ENCODE data around the gene FBXW7.

The FBXW7 gene

DNA sequence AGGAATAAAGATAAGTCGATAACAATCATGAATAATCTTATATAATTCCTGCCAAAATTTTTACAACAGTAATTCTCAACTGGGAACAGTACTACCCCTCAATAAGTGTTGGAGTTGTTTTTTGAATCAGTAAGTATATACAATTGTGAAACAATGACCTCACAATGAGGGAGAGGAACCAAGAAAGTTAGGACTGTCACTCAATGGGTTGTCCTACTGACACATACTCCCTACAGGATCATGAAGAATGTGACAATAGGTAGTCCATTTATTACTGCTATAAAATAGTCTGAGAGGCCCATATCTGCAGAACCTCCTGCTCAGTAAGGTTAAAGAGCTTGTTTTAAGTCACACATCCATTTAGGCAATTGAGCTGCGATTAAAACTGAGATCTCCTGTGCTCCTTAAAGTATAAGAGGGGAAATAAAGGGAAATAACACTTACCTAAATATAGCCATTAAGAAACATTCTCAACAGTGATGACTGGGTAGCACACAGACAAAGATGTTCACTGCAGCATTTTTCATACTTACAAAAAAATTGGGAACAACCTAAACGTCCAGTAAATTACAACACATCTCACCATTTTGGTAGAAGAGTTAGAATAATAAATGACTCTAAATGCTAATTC is 26.2 kb downstream of the FBXW7 start:
- DNase-seq: no peak

DNA sequence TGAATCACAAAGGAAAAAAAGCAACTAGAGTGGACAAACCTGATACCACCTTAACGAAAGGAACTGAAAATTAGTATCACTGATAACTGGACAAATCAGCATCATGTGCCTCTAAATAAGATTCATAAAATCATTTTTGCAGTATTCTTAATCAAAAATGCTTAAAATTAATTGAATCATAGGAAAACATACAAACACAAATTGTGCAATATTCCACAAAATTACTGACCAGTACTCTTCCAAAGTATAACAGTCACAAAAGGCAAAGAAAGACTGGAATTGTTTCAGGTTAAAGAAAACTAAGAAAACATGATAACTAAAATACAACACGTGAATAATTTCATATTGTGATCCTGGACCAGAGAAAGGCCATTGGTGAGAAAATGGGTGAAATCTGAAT is 27.1 kb downstream of the FBXW7 start:
- DNase-seq: no peak

DNA sequence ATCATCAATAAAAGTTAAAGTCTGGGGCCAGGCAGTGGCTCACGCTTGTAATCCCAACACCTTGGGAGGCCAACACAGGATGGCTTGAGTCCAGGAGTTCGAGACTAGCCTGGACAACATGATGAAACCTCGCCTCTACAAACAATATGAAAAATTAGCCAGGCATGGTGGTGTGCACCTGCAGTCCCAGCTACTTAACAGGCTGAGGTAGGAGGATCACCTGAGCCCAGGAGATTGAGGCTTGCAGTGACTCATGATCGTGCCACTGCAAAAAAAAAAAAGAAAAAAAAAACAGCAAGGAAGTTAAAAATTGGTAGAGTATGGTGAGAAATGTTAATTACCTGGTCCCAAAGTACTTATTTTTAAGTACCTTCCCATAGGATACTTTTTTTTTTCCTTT is 27.5 kb downstream of the FBXW7 start:
- no peak for DNase-seq

DNA sequence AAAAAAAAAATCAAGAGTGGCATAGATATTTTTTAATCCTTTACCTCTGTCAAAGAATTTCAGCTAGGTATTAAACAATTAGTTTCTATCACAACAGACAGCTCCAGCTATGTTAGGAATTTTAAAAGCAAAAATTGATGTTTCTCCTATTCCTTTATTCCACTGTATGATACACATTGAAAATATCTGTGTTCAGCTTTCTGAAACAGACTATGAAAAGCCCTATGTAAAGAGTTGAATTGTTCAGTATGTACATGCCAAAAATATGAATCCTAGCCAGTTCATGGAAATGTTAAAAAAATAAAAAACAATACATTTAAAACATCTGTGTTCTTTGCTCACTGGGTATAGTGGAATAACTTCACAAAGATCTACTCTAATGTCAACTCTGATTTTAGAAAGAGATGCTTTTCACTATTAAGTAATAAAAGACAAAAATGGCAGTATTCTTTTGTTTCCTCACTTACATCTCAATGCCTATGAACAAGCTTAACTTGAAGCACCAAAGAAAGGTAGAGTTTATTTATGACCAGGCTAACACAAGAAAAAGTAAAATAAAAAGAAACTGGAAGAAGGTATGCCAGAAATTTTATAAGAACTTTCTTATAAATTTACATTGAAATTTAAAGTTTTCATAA is 32.1 kb downstream of the FBXW7 start:
- no peak for DNase-seq

DNA sequence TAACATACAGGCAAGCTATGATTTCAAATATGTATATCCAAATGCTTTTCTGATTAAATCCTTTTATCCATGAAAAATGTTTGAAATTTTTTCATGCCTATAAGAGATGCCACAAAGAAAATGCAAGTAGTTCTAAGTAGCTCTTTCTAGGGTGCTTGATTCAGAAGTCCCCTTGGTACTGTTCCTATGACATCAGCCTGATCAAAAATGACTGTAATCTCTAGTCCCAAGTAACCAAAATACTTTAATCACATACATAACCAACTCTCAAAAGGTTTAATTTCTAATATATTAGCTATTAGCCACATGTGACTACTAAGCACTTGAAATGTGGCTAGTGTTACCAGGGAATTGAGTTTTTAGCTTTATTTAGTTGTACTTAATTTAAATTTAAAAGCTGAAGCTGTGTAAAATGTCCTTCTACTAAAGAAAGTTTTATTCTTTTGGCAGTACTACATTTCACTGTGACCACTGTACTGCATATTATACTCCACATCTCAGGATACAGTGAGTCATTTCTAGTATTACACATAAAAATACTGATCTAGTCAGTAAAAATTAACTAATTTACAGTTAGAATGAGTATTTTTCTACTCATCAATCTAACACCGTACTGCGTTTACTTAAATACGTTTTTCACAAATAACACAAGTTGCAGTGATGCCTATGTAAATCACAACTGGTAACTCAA is 33.9 kb downstream of the FBXW7 start:
- DNase-seq: no peak

DNA sequence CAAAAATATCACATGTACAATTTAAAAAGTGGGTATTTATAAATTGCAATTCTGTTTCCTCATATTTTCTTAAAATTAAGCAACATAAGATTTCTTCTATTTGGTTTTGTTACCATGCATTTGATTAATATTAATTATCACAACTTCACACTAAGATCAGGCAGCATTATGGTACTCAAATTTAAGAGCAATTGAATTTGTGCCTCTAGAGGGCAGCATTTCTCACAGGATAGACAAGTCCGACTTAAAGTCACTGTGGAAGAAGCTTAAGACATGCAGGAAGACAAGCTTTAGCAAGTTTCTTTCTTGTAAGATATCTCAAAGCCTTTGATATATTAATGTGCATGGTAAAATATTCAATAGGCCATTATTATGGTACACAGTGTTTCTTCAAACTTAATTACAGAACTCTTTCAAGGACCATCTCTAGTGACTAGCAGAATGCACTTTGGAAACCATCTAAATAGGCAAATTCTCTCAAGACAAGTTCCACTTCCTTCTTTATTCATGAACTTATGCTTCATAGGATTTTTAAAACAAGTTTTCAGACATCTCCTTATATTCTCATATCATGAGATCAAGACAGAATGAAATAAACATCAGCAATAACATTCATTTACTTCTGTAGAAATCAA is 35.0 kb downstream of the FBXW7 start:
- peak; percentile 55 for DNase-seq

DNA sequence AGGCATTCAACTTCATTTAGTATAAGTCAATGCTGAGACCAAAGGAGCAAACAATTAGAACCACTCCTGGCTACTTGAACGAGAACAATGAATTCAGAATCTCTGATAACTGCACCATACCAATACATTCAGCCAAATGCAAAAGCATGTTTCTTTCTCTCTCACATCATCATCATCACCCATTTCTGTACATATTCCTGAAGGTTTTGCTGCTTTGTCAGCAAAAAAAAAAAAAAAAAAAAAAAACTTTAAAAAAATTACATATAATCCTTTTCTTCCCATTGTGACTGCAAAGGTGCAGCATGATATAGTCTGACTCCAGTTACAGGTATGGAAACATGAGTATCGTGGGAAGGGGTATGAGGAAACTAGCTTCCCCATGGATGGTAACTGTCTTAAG is 35.6 kb downstream of the FBXW7 start:
- DNase-seq: no peak

DNA sequence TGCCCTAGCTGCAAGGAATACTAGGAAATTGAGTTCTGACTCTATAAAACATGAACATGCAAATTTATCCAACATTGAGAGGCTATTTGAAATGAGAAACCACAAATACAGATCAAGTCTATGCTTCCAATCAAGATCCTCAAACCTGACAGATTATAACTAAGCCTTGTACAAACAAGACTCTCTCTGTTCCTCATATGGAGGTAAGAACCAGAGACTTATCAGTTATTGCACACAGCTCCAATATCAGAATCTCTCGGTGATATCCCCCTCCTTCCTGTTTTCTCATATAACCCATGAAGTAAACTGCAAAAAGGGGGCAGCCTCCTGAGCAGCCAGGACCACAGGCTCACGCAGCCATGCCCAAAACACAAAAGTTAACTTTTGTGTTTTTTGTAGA is 36.5 kb downstream of the FBXW7 start:
- no peak for DNase-seq

DNA sequence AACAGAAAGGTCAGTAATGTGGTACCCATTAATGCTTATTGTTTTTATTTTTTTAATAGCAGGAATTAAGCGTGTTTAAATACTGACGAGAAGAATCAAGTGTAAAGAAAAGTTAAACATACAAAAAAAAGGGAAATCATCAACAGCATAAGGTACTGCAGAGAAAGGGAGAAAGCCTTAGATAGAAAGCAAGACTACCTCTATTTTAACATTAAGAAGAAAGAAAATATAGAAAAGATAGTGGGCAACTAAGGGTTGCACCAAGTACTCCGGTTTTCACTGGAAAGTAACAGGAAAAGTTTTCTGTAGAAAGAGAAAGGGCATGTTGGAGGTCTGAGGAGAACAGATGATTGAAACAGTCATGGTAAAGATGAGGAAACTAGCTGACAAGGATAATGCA is 41.9 kb downstream of the FBXW7 start:
- DNase-seq: no peak

DNA sequence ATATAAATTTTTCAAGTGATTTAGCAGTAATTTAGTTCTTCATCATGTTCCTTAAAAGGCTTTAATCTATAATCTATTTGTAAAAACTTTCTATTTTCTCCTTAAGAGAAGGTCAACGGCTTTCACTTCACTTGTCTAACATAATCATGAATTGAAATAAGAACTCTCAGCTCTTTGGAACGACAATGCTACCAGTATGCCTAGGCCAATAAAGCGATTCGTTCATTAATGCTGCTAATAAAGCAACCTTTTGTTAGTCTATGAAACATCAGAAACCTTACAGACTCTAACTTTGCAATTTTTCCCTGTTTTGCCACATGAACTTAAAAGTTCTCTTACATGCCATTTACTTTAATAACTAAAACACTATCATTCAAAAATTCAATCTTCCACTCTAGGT is 47.6 kb downstream of the FBXW7 start:
- DNase-seq: no peak

DNA sequence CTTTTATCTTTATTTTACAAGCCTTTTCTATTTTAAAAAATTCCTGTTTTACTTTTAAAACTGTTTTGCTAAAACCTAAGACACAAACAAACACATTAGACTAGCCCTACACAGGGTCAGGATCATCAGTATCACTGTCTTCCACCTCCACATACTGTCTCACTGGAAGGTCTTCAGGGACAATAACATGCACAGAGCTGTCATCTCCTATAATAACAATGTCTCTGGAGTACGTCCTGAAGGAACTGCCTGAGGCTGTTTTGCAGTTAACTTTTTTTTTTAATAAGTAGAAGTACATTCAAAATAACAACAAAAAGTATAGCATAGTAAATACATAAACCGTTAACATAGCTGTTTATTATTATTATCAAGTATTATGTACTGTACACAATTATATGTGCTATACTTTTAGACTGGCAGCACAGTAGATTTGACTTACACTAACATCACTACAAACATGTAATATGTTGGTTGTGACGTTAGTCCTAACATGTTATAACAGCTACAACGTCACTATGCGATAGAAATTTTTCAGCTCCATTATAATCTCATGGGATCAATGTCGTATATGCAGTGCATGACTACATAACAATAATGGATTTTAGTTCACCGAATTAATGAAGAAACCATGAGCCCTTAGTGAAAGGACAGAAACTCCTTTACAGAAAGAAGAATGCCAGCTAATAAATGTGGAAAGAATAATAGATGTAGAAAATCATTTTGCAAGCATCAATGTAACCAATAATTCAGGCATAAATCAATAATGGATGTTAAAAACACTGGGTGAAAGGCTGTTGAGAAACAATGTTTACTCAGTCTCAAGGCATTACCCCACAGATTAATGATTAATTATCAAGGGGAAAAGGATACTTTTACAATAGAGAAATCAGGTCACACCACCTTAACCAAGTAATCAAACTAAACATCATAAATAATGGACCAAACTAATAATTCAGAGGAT is 49.2 kb downstream of the FBXW7 start:
- no peak for DNase-seq

DNA sequence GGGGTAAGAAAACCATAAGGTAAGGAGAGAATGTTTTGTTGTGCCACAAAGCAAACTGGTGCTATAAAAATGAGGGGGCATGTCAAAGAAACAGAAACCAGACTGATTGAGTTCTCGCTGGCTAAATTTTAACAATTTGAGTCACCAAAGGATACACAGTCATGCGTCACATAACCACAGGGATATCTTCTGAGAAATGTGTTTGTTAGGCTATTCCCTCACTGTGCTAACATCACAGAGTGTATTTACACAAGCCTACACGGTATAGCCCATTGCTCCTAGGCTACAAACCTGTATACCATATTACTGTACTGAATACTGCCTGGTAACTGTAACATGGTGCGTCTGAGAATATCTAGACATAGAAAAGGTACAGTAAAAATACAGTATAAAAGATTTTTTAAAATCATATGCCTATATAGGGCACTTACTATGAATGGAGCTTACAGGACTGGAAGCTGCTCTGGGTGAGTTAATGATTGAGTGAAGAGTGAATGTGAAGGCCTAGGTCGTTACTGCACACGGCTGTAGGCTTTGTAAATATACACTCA is 50.1 kb downstream of the FBXW7 start:
- peak; percentile 5 for DNase-seq

DNA sequence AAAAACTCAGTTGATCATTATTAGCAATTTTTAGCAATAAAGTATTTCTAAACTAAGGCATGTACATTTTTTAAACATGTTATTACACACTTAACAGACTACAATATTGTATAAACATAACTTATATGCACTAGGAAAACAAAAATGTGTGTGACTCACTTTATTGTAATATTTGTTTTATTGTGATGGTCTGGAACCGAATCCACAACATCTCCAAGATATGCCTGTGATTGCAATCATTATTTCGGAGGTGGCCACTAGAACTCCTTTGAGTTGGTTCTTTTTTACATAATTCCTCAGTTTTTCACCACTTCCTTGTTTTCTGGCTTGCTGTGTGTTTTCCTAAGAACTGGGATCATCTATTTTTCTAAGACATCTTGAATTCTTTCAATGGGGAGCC is 53.7 kb downstream of the FBXW7 start:
- DNase-seq: no peak

DNA sequence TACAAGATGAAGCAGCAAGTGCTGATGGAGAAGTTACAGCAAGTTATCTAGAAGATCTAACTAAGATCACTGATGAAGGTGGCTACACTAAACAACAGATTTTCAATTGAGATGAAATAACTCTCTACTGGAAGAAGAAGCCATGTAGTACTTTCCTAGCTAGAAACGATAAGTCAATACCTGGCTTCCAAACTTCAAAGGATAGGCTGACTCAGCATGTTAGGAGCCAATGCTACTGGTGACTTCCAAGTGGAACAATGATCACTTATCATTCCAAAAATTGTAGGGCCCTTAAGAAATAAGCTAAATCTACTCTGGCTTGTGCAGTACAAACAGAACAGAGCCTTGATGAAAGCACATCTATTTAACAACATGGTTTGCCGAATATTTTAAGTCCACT is 55.0 kb downstream of the FBXW7 start:
- DNase-seq: no peak

DNA sequence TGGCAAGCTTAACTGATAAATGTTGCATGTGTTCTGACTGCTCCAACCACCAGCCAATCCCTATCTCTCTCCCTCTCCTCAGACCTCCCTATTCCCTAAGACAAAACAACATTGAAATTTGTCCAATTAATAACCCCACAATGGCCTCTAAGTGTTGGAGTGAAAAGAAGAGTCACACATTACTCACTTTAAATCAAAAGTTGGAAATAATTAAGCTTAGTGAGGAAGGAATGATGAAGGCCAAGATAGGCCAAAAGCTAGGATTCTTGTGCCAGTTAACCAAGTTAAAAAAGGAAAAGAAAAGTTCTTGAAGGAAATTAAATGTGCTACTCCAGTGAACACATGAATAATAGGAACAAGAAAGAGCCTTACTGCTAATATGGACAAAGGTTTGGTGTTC is 55.6 kb downstream of the FBXW7 start:
- no peak for DNase-seq

DNA sequence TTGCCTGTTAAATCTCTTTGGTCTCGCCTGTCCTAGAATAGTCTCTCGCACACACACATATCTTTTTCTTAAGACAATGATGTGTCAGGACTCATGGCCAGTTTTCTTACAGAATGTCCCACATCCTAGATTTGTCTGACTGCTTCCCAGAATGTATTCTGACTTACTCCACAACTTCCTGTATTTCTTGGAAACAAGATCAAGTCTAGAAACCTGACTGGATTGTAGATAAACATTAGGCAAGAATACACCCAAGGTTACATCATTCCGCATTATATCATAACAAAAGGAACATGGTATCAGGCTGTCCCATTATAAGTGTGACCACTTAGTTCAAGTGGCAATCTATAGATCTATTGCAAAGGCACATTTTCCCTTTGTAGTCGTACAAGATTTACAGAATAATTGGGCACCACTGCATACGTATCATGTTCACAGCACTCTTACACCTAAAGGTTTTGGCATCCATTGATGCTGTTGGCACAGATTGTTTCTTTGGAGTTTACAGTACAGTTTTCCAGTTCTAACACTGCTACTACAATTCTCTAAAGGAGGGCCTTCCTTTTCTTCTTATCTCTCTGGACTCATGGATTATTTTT is 56.4 kb downstream of the FBXW7 start:
- DNase-seq: no peak

DNA sequence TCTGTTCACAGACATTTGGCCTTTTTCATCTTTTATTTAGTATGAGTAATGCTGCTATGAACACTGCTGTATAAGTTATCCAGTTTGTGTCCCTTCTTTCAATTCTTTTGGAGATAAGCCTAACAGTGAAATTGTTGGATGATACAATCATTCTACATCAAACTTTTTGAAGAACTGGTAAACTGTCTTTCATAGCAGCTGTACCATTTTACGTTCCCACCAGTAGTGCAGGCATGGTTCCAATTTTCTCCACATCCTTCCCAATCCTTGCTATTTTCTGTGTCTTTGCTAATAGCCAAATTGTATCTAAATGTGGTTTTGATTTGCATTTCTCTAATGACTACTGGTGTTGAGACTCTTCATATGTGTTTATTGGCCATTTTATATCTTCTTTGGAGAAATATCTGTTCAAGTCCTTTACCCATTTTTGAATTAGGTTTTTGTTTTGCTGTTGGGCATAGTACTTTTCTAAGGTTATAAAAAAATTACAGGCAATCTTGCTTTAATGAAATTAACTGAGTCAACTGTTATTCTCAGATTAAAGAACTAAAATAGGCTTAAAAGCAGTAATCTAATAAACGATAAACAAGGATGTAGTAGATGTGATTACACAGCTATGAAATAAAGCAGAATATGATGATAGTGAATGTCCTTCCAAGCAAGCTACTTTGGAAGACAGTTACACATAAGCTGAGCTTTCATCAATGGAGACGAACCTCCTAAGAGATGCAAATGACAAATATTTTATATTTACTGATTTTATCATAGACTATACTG is 57.2 kb downstream of the FBXW7 start:
- DNase-seq: no peak

DNA sequence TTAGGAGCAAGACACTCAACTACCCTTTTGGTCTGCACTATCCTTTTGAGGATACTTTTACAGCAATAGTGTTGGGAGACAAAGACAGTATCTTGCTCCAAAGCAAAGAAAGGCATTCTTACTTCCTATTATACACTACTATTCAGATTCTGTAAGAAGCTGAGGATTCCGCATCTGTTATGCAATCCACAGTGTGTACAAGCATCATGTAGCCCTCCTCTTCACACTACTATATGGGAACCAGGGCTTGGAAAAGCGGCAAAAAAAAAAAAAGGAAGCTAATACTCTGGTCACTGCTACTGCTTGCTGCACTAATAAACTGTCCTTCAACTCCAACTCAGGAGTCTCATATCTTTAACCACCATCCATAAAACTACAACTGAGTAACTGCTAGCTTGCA is 59.1 kb downstream of the FBXW7 start:
- no peak for DNase-seq

DNA sequence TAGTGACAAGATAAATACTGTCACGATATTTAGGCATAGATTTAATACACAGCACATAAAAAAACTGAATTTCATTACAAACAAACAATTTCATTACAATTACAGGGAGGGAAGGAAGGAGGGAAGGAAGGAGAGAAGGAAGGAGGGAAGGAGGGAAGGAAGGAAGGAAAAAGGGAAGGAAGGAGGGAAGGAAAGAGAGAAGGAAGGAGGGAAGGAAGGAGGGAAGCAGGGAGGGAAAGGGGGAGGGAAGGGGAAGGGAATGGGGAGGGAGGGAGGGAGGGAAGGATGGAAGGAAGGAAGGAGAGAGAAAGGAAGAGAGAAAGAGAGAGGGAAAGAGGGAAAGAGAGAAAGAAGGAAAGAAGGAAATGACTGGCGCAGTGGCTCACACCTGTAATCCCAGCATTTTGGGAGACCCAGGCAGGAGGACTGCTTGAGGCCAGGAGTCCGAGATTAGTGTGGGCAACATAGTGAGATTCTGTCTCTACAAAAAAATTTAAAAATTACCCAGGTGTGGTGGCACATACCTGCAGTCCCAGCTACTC is 64.6 kb downstream of the FBXW7 start:
- no peak for DNase-seq

DNA sequence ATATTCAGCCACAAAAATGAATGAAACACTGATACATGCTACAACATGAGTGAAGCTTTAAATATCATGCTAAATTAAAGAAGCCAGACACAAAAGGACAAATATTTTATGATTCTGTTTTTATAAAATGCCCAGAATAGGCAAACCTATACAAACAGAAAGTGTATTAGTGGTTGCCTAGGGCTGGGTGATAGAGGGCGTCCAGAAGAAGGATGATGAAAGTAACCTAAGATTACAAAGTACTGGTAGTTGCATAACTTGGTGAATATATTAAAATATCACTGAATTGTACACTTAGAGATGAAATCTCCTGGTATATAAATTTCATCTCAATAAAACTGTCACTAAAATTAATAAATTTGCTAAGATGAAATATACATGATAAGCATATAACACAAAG is 67.5 kb downstream of the FBXW7 start:
- DNase-seq: no peak

DNA sequence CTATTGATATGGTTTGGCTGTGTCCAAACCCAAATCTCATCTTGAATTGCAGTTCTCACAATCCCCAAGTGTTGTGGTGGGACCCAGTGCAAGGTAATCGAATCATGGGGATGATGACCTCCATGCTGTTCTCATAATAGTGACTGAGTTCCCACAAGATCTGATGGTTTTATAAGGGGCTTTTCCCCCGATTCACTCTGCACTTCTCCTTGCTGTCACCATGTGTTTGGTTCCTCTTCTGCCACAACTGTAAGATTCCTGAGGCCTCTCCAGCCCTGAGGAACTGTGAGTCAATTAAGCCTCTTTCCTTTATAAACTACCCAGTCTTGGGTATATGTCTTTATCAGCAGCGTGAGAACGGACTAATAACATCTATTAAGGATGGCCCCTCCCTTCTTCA is 68.8 kb downstream of the FBXW7 start:
- no peak for DNase-seq
